CD8-positive, alpha-beta memory T cell (primary cell): Measurements from ENCODE around the gene CDH24. TPM values are rescaled to one million over a fixed set of nuclear protein-coding genes. Genes with fewer than 3 reads are reported as not detected.

Experiments used
- CTCF ChIA-PET: fragments of 350-600 bp; sonication (Branson Sonifier 250); formaldehyde crosslinking; loops from one replicate; lab custom pipeline; 2021; ENCODE audit warnings: antibody characterized with exemption; lab: Charles Lee
- POLR2A ChIA-PET: fragments of 350-600 bp; sonication (Branson Sonifier 250); formaldehyde crosslinking; loops from one replicate; lab custom pipeline; 2021; ENCODE audit warnings: antibody characterized with exemption; lab: Charles Lee
- DNase-seq, 5 donors: peaks; one replicate each; pipeline versions ENCODE4 v3.0.0 to v3.0.0-alpha.2; 2020 to 2022; ENCODE audit warnings: mixed read lengths in 1 of 5
- H3K27ac ChIP-seq: one replicate; pipeline ENCODE4 v1.7.0; 2013; ENCODE audit warnings: low read depth, mild to moderate bottlenecking, low read length, moderate library complexity
- H3K27me3 ChIP-seq: 2 replicates; pipeline ENCODE4 v1.7.0; 2013; ENCODE audit warnings: low read length, mild to moderate bottlenecking; ENCODE audit not compliant: insufficient read depth, poor library complexity, severe bottlenecking
- H3K36me3 ChIP-seq: 2 replicates; pipeline ENCODE4 v1.7.0; 2013; ENCODE audit warnings: mild to moderate bottlenecking, low read length, moderate library complexity; ENCODE audit not compliant: insufficient read depth
- H3K4me1 ChIP-seq: 2 replicates; pipeline ENCODE4 v1.7.0; 2013; ENCODE audit warnings: mild to moderate bottlenecking, low read length, moderate library complexity; ENCODE audit not compliant: insufficient read depth
- H3K4me3 ChIP-seq: 2 replicates; pipeline ENCODE4 v1.7.0; 2013; ENCODE audit warnings: mild to moderate bottlenecking, low read length
- H3K9me3 ChIP-seq: 2 replicates; pipeline ENCODE4 v1.7.0; 2013; ENCODE audit warnings: mild to moderate bottlenecking, low read length
- H3K27ac Mint-ChIP-seq, 8 donors: one replicate each; pipeline ENCODE4 v1.8.0; 2020 to 2021; ENCODE audit warnings: mixed read lengths in 8 of 8, mild to moderate bottlenecking in 6 of 8, inconsistent platforms in 3 of 8, moderate library complexity in 3 of 8
- H3K27me3 Mint-ChIP-seq, 2 donors: one replicate each; pipeline ENCODE4 v1.8.0; 2020 to 2021; ENCODE audit warnings: mixed read lengths in 2 of 2, mild to moderate bottlenecking in 1 of 2, moderate library complexity in 1 of 2
- H3K36me3 Mint-ChIP-seq, 3 donors: one replicate each; pipeline ENCODE4 v1.8.0; 2020 to 2021; ENCODE audit warnings: mixed read lengths in 3 of 3, inconsistent platforms in 1 of 3, mild to moderate bottlenecking in 1 of 3
- H3K4me1 Mint-ChIP-seq, 3 donors: one replicate each; pipeline ENCODE4 v1.8.0; 2020 to 2021; ENCODE audit warnings: mixed read lengths in 3 of 3, inconsistent platforms in 1 of 3, mild to moderate bottlenecking in 1 of 3
- H3K4me3 Mint-ChIP-seq, 7 donors: one replicate each; pipeline ENCODE4 v1.8.0; 2020 to 2021; ENCODE audit warnings: mixed read lengths in 7 of 7, mild to moderate bottlenecking in 6 of 7, moderate library complexity in 4 of 7, inconsistent platforms in 2 of 7
- H3K9me3 Mint-ChIP-seq, 5 donors: one replicate each; pipeline ENCODE4 v1.8.0; 2020 to 2022; ENCODE audit warnings: mixed read lengths in 5 of 5, mild to moderate bottlenecking in 3 of 5, moderate library complexity in 2 of 5, inconsistent platforms in 1 of 5
- polyA plus RNA-seq: library from polyadenylated mRNA; unstranded; fragments of 300-500 nt; fragmentation: Illumina TruSeq; gene quantifications from one replicate; pipeline ENCODE4 v1.2.3, GENCODE V29; 2021
- total RNA-seq, 2 experiments: library from RNA; stranded (reverse); gene quantifications; one replicate each; pipeline ENCODE4 v1.2.3, GENCODE V29; 2021

CDH24 gene
- total and polyA plus RNA-seq, 3 experiments from 2014 or later: 0.36 to 0.88 (median 0.82) TPM

- H3K9me3 ChIP-seq: no peaks in the 10 kb centered on the region
- H3K4me1 Mint-ChIP-seq: peaks cover 11 to 14% (median 12%) of the 10 kb centered on the region in 3 donors
- no peaks in the 10 kb centered on the region for H3K9me3 Mint-ChIP-seq
Observed at GRCh38 chr14:23052671-23053070, 4.6 kb downstream of the CDH24 start.

GRCh38 chr14:23052182-23052623 is 5.1 kb downstream of the CDH24 start:
- H3K27me3 Mint-ChIP-seq: peaks cover 2 to 4% of the 10 kb centered on the region in 2 donors
- no peaks in the 10 kb centered on the region for H3K27me3 ChIP-seq
- H3K9me3 Mint-ChIP-seq: no peaks in the 10 kb centered on the region
- H3K36me3 ChIP-seq: no peaks in the 10 kb centered on the region
- H3K9me3 ChIP-seq: no peaks in the 10 kb centered on the region
- ChIA-PET POLR2A (no interaction called here), CTCF (interaction anchor here (21.2 kb wide), 1 partner anchor 67 kb away, joined by 732 read pairs; the partner anchor contains the start of gene AJUBA)
- H3K4me1 Mint-ChIP-seq: peaks cover 11 to 14% (median 12%) of the 10 kb centered on the region in 3 donors
- H3K36me3 Mint-ChIP-seq: no peaks in the 10 kb centered on the region
- no peak overlapping the region for H3K4me3 ChIP-seq
- H3K27ac ChIP-seq: no peak overlapping the region
- peak overlapping the region in 1 of 8 donors; percentile 50 for H3K27ac Mint-ChIP-seq
- no peak for DNase-seq
- no peak overlapping the region for H3K4me3 Mint-ChIP-seq
- peaks cover 14% of the 10 kb centered on the region for H3K4me1 ChIP-seq

More at GRCh38 chr14:23052671-23053070, 4.6 kb downstream of the CDH24 start:
- DNase-seq: no peak
- H3K27me3 ChIP-seq: no peaks in the 10 kb centered on the region
- no peak overlapping the region for H3K4me3 ChIP-seq
- no peaks in the 10 kb centered on the region for H3K36me3 Mint-ChIP-seq
- H3K4me3 Mint-ChIP-seq: peak overlapping the region in 1 of 7 donors; percentile 29
- H3K36me3 ChIP-seq: no peaks in the 10 kb centered on the region
- CTCF ChIA-PET: interaction anchor here (1.4 to 21.2 kb wide), 2 partner anchors 16 to 67 kb away, joined by 4 to 732 read pairs; partner anchors contain the start of gene AJUBA
- no peak overlapping the region for H3K27ac ChIP-seq
- H3K27me3 Mint-ChIP-seq: no peaks in the 10 kb centered on the region
- POLR2A ChIA-PET: no interaction called here
- H3K27ac Mint-ChIP-seq: peak overlapping the region in 1 of 8 donors; percentile 43
- H3K4me1 ChIP-seq: peaks cover 14% of the 10 kb centered on the region

- H3K27me3 ChIP-seq: no peaks in the 10 kb centered on the region
- no peaks in the 10 kb centered on the region for H3K36me3 Mint-ChIP-seq
- ChIA-PET CTCF (interaction anchor here (1.0 to 21.2 kb wide), 2 partner anchors 10 to 66 kb away, joined by 3 to 732 read pairs; partner anchors contain the start of gene AJUBA), POLR2A (no interaction called here)
- H3K4me1 Mint-ChIP-seq: peaks cover 5 to 6% (median 6%) of the 10 kb centered on the region in 3 donors
- no peak overlapping the region for H3K27ac ChIP-seq
- peaks cover 6% of the 10 kb centered on the region for H3K4me1 ChIP-seq
- no peaks in the 10 kb centered on the region for H3K9me3 ChIP-seq
- no peaks in the 10 kb centered on the region for H3K36me3 ChIP-seq
- no peak overlapping the region for H3K27ac Mint-ChIP-seq
- no peak for DNase-seq
- peaks cover 2 to 5% of the 10 kb centered on the region in 2 donors for H3K27me3 Mint-ChIP-seq
- H3K4me3 ChIP-seq: no peak overlapping the region
- H3K4me3 Mint-ChIP-seq: no peak overlapping the region
- no peaks in the 10 kb centered on the region for H3K9me3 Mint-ChIP-seq
Observed at GRCh38 chr14:23051141-23052057, 5.9 kb downstream of the CDH24 start.

DNA sequence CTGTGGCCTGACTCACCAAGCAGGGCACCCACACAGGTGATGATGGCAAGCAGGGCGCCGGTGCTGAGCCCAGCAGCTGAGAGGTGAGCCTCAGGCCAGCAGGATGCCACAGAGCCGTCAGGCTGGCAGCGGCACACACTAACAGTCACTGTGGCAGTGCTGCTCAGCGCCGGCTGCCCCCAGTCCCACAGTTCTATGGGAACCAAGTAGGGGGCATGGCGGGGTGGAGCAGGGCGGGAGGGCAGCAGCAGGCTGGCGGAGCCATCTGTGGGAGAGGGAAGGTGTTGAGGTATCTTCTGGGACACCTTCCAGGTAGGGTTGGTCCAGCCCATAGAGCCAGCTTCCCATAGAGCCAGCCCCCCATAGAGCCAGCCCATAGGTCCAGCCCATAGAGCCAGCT is 8.3 kb downstream of the CDH24 start:
- Histone ChIP-seq H3K27ac (no peak overlapping the region), H3K4me3 (no peak overlapping the region), H3K27me3 (no peaks in the 10 kb centered on the region), H3K9me3 (no peaks in the 10 kb centered on the region), H3K36me3 (no peaks in the 10 kb centered on the region), H3K4me1 (no peaks in the 10 kb centered on the region)
- Mint-ChIP-seq H3K4me3 (no peak overlapping the region), H3K27me3 (peaks cover 2 to 8% of the 10 kb centered on the region in 2 donors), H3K36me3 (no peaks in the 10 kb centered on the region), H3K9me3 (no peaks in the 10 kb centered on the region), H3K4me1 (no peaks in the 10 kb centered on the region), H3K27ac (no peak overlapping the region)
- CTCF ChIA-PET: interaction anchor here (1.5 to 21.2 kb wide), 2 partner anchors 9 to 64 kb away, joined by 4 to 732 read pairs; partner anchors contain the start of gene AJUBA
- POLR2A ChIA-PET: interaction anchor here (0.6 kb wide), 1 partner anchor 61 kb away, joined by 5 read pairs; no protein-coding TSS in a partner anchor
- no peak for DNase-seq

- ChIA-PET POLR2A (no interaction called here), CTCF (interaction anchor here (1.3 to 21.2 kb wide), 2 partner anchors 54 to 63 kb away, joined by 3 to 732 read pairs; partner anchors contain the start of gene AJUBA)
- H3K4me3 Mint-ChIP-seq: no peak overlapping the region
- no peak overlapping the region for H3K27ac ChIP-seq
- H3K9me3 Mint-ChIP-seq: no peaks in the 10 kb centered on the region
- no peaks in the 10 kb centered on the region for H3K4me1 ChIP-seq
- no peak overlapping the region for H3K27ac Mint-ChIP-seq
- H3K9me3 ChIP-seq: no peaks in the 10 kb centered on the region
- no peaks in the 10 kb centered on the region for H3K36me3 ChIP-seq
- no peak overlapping the region for H3K4me3 ChIP-seq
- no peaks in the 10 kb centered on the region for H3K27me3 ChIP-seq
- no peak for DNase-seq
- no peaks in the 10 kb centered on the region for H3K36me3 Mint-ChIP-seq
- peaks cover 2 to 8% of the 10 kb centered on the region in 2 donors for H3K27me3 Mint-ChIP-seq
- no peaks in the 10 kb centered on the region for H3K4me1 Mint-ChIP-seq
Observed at GRCh38 chr14:23047751-23048693, 9.3 kb downstream of the CDH24 start.

DNA sequence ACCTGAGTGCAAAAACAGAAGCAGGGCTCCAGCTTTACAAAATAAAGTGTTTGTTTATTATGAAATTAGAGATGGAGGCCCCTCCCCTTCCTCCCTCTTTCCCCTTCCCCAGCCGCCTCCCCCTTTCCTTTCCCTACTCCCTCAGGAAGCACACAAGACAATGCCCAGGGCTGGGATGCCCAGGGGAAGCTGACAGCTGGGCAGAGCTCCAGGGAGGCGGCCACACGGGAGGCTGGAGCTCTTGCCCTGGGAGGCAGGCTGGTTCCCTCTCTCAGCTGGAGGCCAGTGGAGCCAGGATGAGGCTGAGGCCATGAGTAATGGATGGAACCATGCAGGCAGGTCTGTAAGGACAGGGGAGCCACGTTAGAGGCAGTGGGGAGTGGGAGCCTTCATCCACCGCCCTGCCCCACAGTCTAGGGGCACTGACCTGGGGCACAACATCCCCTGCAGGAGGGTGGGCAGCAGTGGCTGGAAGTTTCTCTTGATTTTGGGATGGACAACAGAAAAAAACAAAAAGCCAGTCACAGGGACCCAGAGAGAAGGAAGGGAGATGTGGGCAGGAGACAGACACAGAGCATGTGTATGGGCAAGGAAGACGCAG is 10.2 kb downstream of the CDH24 start:
- H3K27me3 ChIP-seq: no peaks in the 10 kb centered on the region
- Mint-ChIP-seq H3K4me3 (no peak overlapping the region), H3K27ac (no peak overlapping the region), H3K27me3 (peaks cover 2 to 8% of the 10 kb centered on the region in 2 donors), H3K36me3 (no peaks in the 10 kb centered on the region), H3K9me3 (no peaks in the 10 kb centered on the region), H3K4me1 (no peaks in the 10 kb centered on the region)
- CTCF ChIA-PET: interaction anchor here (1.3 to 1.8 kb wide), 2 partner anchors 11 to 53 kb away, joined by 3 to 4 read pairs; partner anchors contain the start of gene CDH24
- no peak overlapping the region for H3K27ac ChIP-seq
- H3K36me3 ChIP-seq: no peaks in the 10 kb centered on the region
- no peaks in the 10 kb centered on the region for H3K9me3 ChIP-seq
- DNase-seq: no peak
- POLR2A ChIA-PET: no interaction called here
- H3K4me3 ChIP-seq: no peak overlapping the region
- no peaks in the 10 kb centered on the region for H3K4me1 ChIP-seq
